DMS153 treated with DMSO at 0.1 percent for 48 hours (cell line): Measurements from ENCODE around the gene PIAS2.
"Not testable (repeated sequence)": the region's sequence is repeated elsewhere in the genome, so short reads cannot be mapped to it uniquely, and the experiment has no call there.

Source experiments
- DNase-seq: peaks from one replicate; lab custom pipeline; 2025; ENCODE audit not compliant: unreplicated experiment; lab: John Stamatoyannopoulos, UW

Gene PIAS2, protein sequence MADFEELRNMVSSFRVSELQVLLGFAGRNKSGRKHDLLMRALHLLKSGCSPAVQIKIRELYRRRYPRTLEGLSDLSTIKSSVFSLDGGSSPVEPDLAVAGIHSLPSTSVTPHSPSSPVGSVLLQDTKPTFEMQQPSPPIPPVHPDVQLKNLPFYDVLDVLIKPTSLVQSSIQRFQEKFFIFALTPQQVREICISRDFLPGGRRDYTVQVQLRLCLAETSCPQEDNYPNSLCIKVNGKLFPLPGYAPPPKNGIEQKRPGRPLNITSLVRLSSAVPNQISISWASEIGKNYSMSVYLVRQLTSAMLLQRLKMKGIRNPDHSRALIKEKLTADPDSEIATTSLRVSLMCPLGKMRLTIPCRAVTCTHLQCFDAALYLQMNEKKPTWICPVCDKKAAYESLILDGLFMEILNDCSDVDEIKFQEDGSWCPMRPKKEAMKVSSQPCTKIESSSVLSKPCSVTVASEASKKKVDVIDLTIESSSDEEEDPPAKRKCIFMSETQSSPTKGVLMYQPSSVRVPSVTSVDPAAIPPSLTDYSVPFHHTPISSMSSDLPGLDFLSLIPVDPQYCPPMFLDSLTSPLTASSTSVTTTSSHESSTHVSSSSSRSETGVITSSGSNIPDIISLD

DNA sequence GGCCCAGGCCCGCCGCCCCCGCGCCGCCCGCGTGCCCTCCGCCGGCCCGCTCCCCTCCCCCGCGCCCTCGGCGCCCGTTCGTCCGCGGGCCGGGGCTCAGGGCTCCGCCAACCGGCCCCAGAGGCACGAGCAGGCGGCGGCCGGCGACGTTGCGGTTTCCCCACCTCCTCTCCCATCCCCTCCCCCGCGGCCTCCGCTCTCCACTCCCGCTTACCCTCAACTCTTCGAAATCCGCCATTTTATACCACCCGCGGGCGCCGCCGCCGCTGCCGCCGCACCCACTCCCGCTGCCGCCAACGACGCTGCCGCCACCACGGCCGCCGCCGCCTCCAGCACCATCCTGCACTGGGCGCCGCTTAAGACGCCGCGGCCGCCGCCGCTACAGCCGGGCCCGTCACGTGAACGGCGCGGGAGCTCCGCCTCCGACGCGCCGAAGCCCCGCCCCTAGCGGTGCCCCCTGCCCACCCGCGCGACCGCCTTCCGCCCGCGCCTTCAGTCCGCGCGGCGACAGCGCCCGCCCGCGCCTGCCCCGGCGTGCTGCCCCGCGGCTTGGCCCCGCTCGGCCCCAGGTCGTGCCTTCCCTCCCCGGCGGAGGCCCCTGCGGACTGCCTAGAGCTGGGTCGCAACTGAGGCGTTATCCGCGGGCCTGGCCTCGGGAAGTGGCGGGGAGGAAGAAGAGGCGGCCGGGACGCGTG is at the start of gene PIAS2, which contains the start of gene KATNAL2:
PIAS2 (minus strand) TSS at position 400 of the 695 bp plus-strand sequence; CDS start at position 238, 162 bp downstream.
KATNAL2 (plus strand) TSS at position 495 of the 695 bp plus-strand sequence. CDS start 29,271 bp downstream, outside the sequence.
- peak; percentile 81 for DNase-seq

DNA sequence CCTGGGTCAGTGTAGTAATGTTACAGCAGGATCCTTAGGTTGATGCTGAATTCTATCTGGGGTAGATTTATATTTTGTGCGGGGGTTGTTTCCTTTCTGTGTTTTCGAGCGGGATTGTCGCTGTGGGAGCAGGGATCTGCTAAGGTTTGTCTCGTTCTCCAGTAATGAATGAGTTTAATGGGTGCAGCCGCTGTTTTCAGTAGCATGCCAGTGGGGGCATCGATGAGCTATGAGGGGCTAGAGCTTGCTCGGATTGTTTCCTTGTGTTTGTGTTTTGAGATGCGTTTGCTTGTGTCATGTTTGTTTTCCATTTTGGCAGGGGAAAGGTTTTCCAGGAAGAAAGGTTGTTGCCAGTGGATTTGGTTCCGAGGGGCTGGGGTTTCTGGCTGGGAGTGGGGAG is 49.0 kb upstream of the PIAS2 start:
- not testable (repeated sequence) for DNase-seq

- DNase-seq = not testable (repeated sequence)
These were observed 47.4 kb upstream of the PIAS2 start for GRCh38 chr18:46964579-46965293.

DNA sequence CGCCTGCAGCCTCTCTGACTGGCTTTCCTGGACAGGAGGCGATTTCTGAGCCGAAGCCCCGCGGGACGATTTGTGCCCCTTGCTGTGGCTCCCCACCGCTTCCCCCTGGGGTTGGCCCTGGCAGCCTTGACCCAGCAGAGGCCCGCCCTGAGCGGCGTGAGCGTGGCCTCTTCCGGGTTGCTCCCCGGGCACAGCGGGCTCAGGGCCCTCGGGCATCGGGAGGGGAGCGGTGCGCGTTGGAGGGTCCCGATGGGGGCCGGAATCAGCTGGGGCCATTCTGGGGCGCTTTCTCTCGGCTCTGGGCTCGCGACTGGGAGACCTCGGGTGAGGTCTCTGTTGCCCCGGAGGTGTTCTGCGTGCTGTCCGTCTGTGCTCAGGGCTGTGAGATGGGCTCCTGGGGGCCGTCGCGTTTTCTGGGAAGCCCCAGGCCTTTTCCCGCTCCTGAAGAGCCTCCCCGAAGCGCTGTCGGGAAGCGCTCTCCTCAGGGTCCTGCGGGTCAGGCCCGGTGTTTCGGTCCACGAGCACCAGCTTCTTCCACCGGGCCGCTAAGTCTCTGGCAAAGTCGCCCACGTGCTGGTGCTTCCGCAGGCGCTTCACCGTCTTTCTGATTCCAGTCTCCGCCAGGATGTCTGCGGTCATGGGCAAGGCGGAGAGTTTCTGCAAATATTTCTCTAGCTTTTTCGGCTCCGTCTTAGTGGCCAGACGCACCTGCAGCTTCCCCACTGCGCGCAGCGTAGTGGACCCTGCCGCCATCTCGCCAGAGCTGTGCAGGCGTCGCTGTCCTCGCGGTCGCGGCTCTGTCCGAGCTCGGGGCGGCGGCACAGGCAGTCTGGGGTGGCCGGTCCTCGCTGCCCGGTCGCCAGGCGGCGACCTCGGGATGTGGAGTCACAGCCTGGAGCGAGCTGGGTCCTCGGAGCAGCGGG is 46.6 kb upstream of the PIAS2 start:
- not testable (repeated sequence) for DNase-seq

DNA sequence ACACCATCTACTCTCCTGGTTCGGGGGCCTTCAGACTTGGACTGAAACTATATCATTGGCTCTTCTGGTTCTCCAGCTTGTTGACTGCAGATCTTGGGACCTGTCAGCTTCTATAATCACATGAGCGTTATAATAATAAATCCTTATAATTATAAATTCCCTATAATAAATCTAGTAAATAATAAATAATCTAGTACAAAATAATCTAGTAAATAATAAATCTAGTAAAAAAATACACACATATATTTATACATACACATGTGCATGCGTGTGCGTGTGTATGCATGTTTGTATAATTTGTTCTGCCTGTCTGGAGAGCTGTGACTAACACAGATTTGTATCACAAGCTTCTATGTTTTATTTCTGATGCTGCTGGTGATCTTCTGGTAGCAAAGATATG is 40.9 kb upstream of the PIAS2 start:
- no peak for DNase-seq

- no peak for DNase-seq
These were observed 35.9 kb upstream of the PIAS2 start for GRCh38 chr18:46953195-46953594.

- peak; percentile 22 for DNase-seq
These were observed 32.9 kb upstream of the PIAS2 start for GRCh38 chr18:46950064-46950656.

DNA sequence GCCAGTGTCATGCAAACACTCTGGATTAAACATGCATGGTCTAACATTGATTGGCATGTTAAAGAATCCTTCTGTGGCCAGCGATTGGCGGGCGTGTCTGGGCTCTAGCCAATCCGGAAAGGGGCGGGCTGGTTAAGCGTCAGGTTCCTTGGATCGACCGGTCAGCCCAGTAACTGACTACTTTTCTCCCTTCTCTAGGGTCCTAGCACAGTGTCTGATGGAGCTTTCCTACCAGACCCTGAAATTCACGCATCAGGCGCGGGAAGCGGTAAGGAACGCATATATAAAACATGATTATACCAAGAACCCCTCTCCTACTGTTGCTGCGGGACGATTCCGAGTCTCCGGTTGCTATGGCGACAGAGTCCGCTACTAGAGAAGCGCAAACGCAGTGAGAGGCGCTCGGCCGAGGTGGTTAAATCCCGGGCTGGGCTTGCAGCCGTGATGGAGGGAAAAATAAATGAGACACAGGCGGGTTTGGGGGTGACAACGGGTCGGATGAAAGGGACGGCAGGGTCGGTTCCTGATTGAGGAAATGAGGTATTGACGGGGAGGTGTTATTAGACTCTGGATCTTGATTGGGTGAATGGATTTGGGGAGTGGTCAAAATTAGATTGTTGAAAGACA is 29.5 kb upstream of the PIAS2 start:
- DNase-seq = peak; percentile 81

DNA sequence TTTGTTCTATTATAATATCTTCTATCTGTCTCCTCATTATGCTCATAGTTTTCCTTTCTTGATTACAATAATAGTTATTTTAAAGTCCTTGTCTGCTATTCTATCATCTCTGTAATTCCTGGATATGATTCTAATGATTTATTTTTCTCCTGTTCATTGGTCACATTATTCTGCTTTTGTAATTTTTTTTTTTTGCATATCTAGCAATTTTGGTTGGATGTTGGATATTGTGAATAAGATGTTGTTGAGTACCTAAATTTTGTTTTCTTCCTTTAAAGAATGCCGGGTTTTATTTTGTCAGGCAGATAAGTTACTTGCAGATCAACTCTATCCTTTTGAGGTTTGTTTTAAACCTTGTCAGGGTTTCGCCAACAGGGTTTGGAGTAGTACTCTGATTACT is 25.3 kb upstream of the PIAS2 start:
- DNase-seq = no peak

- no peak for DNase-seq
These were observed 22.8 kb upstream of the PIAS2 start for GRCh38 chr18:46939998-46940571.

DNA sequence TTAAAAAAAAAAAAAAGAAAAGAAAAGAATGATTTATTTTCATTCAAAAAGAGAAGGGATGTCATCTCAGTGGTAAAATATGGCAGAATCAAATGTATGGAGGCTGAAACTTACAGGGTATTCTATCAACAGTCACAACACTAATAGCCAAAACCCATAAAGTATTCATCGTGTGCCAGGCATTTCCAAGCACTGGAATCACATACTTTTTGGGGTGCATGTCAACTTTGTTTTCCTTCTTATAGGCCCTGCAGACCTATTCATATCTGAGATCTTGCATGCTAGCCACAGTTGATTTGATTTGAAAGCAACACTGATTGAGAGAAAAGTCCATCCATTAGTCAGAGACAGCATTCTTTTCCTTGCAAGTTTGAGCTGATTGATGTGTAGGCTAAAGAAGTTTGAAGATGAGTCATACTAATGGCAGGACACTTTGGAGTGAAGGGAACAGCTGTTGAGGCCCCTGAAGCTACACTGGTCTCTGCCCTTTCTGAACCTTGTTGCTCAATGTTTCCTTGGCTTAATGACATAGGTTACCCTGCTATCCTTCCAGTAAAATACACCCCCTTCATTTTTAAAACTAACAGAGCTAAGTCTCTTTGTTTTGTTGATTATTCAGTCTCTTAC is 22.1 kb upstream of the PIAS2 start:
- DNase-seq = no peak

GRCh38 chr18:46920653-46921052 is 3.3 kb upstream of the PIAS2 start:
- no peak for DNase-seq

DNA sequence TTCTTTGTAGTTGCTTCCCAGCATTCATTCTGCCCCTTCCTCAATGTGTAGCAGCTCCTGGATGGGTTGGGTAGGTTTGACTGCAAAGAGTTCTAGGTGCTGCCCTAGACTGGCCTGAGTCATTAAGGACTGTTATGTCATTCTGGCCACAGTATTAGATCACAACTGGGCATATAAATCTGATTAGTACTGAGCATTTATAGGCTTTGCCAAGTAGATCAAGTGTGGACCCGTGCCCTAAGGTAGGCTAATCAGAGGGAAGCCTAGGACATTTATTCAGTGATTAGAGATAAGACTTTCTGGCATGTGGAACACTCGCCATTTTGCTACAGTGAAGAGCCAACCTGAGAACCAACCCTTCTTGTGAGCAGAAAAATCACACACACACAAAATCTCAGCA is 2.8 kb upstream of the PIAS2 start:
- no peak for DNase-seq

GRCh38 chr18:46917803-46918600 is 695 bp upstream of the PIAS2 start:
- no peak for DNase-seq

DNA sequence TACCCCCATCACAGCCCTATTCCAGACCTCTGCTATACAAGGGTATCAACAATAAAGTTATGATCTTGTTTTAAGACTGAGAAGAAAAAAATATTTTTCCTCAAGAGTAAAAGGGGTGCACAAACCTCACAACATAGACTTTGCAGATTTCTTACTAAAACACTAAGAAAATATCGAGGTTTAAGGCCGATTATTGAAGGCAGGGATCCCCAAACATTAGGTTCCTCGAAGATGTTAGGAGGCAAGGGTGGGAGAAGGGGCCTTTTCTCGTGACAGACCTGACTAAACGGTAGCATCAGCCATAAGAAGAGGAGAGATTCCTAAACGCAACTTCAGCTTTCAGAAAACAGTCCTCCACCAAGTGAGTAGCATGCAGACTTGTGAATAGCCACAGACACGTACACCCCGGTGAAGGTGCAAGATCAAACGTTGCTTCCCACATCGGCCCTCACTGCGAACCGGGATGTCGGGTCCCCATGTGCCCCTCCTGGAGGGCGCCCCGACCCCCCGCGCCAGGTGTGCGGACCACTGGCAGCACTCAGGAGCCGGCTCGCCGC is 678 bp downstream of the PIAS2 start:
- peak; percentile 37 for DNase-seq

GRCh38 chr18:46915800-46916550 is 1.3 kb downstream of the PIAS2 start:
- no peak for DNase-seq

DNA sequence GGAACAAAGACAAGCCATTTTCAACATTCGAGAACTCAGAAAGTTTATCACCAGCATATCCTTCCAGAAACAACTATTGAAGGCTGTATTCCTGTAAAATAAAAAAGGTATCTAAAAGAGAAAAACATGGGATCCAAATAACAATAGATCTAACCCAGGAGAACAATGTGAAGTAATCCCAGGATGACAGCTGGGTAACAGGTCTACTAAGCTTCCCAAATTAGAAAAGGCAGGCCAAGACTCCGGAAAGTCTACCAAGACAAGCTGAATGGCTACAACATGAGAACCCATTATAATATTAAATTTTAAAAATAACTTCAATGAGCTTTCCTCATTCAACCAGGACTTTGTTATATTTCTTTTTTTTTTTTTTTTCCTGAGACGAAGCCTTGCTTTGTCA is 6.5 kb downstream of the PIAS2 start:
- no peak for DNase-seq
